HG02642 (cell line): ENCODE results near the gene RUNX1.

Source experiments
- ATAC-seq: cut with Tn5 transposase; IDR thresholded peaks from one replicate; pipeline ENCODE4 v1.9.1; 2021; ENCODE audit warnings: mild to moderate bottlenecking; ENCODE audit not compliant: unreplicated experiment, poor library complexity

RUNX1 gene

DNA sequence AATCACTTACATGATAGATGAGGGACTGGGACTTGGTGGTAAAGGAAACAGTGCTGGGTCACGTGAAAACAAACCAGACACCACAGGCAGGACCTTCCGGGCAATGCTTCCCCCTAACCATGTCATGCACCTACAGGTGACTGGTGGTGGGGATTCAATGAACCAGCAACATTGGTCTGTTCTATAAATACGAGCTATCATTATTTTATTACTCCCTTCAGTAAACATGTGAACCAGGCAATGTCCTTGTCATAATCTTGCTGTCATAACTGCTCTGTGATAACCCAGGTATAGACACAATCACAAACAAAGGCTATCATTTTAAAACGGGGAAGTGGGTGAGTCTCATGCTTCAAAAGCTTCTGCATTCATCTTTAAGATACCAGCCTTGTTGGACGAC is 226.9 kb downstream of the RUNX1 start:
- ATAC-seq = no peak

DNA sequence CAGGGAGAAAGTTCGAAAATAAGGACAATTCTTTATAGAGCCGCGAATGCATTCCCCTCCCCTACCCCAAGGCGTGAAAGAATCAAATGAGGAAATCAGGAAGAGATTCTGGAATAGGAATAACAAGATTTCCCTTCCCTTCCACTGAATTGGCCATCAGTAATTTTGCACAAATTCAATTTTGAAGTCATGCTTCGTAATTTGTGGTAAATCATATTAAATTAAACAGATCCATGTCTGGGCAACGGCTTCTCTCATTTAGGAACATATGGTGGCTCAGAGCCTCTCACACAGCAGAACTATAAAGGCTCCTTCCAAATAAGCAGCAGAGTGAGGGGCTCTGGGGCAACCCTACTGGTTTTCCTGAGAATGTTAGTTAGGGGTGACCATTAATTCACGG is 227.4 kb downstream of the RUNX1 start:
- no peak for ATAC-seq

DNA sequence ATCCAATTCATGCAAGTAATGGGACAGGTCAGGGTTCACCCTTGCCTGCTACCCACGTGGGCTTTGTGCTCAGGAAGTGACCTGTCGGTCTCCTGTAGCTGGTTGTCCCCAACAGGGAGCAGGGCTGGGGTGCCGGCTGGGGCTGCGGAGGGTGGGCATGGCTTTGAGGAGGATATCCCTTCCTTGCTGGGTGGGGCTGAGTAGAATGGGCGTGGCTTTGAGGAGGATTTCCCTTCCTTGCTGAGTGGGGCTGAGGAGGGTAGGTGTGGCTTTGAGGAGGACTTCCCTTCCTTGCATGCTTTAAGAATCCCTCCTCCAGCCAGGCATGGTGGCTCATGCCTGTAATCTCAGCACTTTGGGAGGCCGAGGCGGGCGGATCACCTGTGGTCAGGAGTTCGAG is 229.1 kb downstream of the RUNX1 start:
- no peak for ATAC-seq

DNA sequence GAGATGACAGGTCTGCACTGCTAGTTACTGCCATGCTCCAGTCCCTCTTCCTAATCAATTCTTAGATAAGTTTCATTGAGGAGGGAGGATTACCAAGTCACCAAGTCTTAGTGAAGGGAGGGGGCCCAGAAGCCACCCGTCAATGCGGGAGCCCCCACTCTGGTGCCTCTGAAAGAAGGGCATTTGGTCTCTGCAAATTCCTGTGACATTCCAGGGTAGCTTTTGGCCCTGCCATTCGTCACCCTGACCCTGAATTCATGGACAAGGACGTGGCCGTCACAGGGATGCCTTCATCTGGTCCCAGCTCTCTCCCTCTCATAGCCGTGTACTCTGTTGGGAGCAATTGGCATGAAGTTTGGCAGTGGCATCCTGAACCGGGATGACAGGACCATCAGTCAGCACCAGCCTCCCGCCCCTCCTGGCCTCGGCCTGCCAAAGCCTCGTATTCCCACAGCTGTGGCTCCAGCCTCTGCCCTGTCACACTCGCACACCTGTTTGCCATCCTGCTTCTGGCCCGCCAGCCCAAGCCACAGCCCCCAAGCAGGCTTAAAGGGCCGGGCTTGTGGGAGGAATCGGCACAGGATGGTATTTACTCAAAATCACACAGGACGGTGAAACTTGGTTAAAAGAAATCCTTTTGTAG is 229.6 kb downstream of the RUNX1 start:
- ATAC-seq = no peak

DNA sequence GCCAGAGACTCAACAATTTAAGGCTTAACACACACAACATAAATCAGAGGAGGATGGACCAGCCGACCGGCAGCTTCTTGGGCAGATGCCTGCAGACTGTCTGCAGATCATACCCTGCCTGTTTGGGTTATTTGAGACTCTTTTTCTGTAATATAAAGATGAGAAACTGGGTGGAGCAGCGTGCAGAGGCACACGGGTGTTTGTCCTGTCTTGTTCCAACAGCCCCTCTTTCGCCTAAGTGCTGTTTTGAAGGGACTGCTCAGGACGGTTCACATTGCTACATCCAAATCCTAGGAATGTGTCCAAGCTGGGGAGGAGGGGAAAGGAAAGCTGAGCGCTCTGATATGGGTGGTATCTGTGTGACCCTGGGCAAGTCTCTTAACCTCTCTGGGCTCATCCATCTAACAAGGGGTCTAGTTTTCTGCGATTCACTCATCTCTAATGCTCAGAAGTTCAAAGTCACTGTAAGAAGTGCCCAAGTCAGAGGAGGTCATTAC is 230.4 kb downstream of the RUNX1 start:
- ATAC-seq = no peak

DNA sequence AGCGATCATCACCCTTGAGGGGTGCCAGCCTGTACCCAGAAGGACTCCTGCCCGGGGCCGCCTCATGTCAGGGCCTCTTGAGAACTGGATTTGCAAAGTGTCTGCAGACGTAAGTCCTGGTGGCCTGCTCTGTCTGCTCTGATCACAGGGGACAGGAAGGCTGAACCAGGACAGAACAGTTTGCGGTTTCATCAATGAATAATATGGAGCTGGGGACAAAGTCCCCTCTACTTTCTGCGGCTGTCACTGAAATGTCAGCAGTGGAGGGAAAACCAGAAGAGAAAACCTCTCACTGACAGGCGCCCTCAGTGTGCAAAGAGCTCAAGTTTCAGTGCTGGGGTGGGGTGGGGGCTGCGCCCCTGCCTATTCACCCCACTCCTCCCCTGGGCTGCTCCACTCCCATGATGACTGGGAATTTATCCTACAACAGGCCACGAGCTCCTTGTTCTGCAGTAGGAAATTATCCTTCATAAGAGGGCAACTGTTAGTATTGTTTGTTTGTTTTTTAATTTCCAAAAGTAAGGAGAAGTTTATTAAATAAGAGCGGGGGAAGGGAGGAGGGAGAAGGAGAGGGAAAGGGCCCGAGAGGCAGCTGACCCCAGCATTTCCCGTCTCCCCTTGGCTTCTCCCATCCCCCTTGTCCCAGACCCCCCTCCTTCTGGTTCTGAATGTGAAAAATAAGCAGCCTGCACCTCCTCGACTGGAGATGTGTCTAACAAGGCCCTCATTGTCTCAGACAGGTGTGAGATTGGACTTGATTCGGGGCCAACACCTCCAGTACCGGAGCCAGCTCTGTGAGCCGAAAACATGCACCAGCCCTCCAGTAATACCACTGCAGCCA is 231.1 kb downstream of the RUNX1 start:
- no peak for ATAC-seq

DNA sequence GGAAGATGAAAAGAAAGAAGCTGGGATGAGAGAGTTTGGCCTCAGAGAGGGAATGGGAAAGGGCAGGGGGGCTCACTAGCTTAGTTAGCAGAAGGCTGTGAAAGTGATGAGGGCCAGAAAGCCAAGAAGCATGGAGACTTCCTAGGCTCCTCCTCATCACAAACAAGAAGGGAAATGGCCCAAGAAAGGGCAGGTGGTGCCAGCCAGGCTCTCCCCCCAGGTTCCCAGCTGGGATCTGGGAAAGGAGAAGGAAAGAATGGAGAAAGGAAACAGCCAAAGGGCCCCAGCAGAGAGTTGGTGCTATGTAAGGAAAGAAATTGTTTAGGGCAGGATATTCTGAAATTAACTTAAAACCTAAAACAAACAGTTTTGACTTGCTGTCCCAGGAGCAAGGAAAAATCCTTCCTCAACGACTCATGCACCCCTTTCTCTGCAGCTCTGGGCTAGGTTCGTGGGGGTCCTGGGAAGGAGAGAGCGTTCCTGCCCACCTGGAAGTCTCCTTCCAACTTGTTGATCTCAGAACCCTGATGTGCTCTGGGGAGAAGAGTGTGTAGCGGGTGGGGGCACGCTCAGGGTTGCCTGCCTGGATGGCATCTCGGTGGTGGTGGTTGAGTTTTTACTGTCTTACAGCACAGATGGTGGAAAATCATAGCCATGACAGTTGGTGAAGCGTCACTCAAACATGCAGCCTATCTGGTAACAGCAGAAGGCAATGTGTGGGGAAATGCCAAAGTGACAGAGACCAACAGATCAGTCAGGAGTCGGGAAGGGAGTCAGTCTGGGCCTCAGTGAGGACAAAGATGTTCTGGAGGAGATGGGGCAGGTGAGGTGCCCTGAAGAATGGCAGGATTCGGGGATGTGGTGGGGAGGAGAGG is 233.0 kb downstream of the RUNX1 start:
- no peak for ATAC-seq

DNA sequence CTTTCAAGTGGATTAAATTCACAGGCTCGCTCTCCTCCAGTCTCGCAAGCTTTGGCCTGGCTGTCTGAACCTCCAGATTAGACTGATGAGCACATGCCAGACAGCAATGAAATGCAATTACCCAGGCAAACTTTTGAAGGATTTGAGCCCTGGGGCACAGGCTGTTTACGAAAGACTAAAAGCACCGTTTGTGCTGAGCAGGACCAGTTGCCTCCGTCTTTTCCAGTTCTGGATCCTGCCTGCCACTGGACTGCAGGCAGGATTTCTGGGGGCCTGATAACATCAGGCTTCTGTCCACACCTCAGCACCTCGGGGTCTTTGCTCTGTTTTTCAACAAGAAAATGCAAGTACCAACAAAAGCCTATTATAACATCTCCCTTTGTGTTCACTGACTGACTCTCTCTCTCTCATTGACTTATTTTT is 234.6 kb downstream of the RUNX1 start:
- ATAC-seq = no peak

DNA sequence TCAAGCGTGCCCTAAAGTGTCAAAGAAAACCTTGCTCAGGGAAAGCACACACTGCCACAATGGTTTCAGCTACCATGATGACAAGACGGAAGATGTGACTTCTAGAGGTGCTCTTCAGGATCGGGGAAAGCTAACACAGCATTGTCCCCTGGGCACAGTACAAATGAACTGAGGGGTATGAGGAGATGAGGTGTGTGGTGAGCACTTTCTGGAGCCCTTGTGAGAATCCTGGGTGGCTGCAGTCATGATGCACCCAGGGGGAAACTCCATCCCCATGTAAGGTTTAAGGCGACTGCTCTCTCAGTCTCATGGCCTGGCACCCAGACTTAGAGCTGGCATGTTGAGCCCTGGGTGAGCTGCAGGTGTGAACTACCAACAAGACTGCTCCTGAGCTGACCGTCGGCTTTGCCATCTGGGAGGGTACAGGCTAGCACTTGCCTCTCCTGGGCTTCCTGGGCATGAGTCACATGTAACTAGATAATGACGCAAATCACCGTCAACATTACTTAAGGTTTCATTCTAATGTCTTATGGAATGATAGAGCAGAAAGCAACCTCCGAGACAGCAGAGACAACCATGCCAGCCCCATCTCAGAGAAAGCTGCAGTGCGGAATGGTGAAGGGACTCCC is 235.7 kb downstream of the RUNX1 start:
- ATAC-seq = no peak

DNA sequence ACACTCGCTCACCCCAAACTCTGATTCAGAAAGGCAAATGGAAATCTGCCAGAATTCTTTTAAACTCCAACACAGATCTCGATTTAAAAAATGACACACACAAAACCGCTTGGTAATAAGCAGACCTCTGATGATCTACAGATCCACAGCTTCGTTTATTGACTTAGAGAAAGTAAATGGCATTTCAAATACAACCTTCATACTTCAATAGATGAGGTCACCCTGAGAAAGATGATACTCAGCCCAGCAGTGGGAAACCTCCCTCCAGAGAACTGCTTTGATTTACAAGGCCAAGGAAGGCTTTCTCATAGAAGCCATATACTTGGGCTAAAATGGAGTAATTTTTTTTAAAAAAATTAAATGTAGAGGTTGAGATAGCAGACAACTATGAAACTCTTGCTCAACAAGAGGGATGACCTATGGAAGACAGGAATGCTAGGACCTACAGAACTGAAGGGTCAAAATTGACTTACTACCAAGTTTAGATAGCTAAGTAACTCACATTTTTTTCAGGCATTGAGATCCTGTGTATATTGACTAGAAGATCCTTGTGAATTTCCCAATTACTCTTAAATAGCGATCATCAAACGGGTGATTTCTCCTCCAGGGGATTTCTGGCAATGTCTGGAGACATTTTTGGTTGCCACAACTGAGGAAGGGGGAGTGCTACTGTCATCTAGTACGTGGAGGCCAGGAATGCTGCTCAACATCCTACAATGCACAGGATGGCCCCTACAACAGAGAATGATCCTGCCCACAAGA is 236.4 kb downstream of the RUNX1 start:
- ATAC-seq = no peak

DNA sequence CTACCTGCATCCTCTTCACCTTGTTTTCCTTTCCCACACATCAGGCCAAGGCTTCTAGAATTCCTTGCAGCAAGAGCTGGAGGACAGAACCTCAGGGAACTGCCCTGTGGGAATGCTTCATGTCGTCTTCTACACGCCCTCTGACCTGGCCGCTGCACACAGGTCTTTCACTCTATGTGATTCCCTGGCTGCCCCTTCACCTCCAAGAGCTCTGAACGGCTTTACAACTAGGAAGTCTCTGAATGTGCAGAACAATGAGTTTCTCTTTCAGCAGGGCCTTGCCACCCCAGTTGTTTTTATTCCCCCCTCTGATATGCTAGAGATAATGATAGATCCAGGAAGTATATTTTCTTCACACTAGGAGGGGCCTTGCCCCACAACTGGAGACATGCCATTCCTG is 237.7 kb downstream of the RUNX1 start:
- ATAC-seq = no peak

DNA sequence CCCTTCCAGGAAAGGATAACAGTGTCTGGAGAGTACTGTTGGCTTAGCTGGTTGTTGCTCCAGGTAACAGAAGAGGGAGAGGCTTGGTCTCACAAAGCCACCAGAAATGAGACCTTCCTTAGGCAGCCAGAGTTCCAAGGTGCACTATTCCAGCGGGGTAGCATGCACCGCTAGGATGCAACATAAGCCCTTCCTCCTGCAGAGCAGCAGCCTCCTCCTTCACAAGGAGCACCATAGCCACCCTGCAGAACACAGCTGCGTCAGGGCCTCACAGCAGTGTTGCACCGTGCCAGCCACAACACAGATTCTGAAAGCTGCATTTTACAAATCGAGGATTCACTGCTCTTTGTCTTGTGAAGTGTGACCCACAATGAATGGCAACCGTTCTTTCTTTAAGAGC is 238.3 kb downstream of the RUNX1 start:
- ATAC-seq = no peak

DNA sequence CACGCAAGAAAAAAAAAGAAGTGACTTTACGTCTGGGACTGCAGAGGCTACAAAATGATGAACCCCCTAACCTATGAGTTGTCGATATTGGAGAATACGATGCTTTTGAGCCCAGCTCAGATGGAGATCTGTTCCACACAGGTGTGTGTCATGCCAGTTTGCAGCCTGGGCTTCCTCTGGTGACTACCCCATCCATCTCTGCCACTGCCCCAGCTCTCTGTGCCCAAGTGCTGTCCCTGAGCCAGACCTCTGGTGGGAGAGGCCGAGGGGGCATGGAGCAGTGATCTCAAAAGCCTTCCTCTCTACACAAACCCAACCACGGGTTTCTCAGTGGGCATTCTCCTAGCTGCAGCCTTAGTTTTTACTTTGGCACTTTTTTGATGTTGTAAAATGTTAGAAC is 239.3 kb downstream of the RUNX1 start:
- ATAC-seq = no peak

DNA sequence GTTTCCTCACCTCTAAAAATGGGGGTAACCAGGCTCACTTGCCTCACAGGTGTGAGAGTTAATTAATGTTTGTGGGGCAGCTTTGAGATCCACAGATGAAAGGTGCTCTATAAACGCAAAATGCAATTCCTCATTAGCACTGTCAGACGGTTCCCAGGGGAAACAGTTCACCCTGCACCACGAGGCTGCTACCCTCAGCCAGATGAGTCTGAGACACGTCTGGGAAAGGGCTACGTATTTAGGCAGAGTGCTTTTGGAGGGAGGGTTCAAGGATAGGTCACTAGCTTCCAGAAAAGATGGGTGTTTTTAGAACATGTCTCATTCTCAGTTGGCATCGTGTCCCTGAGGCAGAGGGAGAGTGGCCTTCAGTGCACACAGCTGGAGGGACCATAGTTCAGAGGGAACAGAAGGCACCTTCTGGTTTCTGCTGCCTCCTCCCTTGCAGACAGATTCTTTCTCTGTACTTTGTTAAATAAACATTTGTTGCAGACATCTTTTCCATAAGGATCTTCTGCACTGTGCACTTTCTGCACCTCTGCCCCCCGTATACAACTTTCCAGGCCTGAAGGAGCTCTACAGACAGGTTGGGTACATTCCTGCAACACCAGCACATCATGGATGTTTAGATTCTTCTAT is 240.4 kb downstream of the RUNX1 start:
- ATAC-seq = no peak

DNA sequence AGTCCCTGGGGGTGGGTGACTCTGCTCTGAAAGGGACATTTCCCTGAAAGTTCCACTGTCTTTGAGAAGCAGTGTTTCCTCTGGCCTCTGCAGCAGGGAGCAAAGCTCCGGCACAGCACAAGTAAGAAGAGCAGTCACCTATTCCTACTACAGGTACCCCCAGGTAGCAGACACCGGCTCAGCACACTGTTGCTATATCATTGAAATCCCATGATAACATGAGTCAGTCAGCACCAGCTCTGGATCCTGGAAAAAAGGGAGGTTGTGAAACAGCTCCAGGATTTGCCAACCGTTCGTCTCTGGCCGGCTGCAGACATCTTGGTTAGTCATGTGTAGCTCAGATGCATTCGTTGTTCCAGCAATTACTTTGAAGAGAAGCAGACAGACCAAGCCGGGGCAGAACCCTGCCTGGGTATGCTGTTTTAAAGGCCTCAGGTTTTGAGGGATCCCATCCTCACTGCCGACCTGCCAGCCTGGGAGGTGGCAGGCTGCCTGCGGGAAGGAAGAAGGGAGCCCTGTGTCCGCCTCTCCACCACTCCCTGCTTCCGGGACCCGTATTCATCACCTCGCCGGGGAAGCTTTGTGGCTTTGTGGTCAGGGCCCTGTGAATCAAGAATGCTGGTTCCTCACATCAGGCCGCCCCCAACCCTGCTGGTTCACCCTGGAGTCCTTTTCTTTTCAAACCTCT is 241.1 kb downstream of the RUNX1 start:
- ATAC-seq = no peak

DNA sequence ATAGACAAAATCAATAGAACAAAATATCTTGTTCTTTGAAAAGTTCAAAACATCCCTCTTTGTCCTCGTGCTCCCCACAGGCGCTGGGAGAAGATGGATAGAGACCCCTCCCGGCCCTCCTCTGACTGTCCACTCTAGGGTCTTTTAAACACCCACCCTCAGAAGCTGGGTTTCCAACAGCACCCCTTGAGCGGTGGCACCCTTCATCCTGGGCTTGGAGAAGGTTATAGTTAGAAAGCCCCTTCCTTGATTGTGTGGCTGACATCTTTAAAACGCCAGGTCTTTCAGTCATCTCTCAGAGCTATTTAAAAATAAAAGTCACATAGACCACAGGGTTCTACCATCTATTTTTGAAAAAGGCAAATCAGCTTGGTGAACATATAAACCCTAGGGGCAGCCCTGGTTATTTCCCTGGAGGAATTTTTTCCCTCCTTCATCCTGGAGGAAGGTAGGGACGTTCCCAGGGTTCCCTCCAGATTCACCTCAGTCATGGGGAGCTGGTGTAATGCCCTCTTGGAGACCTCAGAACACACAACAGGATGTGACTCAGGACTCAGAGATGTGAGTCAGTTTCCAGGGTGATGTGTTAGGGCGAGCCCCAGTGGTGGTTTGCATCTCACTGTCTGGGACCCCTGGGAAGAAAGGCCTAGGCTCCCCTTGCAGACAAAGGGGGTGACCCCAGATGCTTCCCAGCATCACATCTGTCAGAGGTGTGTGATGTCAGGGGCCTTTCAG is 241.8 kb downstream of the RUNX1 start:
- peak; percentile 69 for ATAC-seq

DNA sequence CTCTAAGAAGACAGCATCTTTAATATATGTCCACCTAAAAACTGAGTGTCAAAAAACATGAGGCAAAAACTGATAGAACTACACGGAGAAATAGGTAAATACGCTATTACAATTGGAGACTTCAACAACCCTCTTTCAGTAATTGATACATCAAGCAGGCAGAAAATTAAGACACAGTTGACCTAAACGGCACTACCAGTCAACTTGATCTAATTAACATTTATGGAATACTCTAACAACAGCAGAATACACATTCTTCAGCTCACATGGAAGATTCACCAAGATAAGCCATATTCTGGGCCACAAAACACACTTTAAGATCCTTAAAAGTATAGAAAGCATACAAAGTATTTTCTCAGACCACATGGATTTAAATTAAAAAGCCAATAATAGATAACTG is 242.7 kb downstream of the RUNX1 start:
- no peak for ATAC-seq

DNA sequence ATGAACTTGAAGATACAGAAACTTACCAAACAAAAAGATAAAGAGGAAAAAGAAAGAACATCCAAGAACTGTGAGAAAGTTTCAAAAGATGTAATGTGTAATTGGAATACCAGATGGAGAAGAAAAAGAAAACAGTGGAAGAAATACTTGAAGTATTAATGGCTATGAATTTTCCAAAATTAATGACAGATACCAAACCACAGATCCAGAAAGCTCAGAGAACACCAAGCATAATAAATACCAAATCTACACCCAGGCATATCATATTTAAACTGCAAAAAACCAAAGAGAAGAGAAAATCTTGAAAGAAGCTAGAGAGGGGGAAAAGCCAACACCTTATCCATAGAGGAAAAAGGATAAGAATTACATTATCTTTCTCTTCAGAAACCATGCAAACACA is 243.9 kb downstream of the RUNX1 start:
- no peak for ATAC-seq
